HEK293 (cell line): ENCODE measurements around the gene FCHSD1.

Experiments used
- CTCF ChIA-PET: fragments of 350-600 bp; formaldehyde crosslinking; extraction: SDS; loops from one replicate; lab custom pipeline; 2021; ENCODE audit warnings: antibody characterized with exemption; lab: Yijun Ruan, JAX
- POLR2A ChIA-PET: fragments of 300-600 bp; formaldehyde crosslinking; extraction: SDS; loops from one replicate; lab custom pipeline; 2020; ENCODE audit warnings: antibody characterized with exemption, inconsistent platforms; lab: Yijun Ruan, JAX
- H3K27ac ChIP-seq: fragments of 200-500 bp; sonication (Bioruptor generic); 2 replicates; pipeline ENCODE4 v1.5.1; 2014; ENCODE audit warnings: low read depth, low read length, control low read depth, inconsistent platforms; ENCODE audit errors: extremely low read depth
- H3K36me3 ChIP-seq, 2 experiments: fragments of 200-500 bp in 1 of 2; sonication (Bioruptor generic) in 1 of 2; 1 replicate in 1 of 2; 2 replicates in 1 of 2; pipeline ENCODE4 v1.5.1; 2014 to 2017; ENCODE audit warnings: inconsistent platforms in 2 of 2, low read length in 2 of 2; ENCODE audit not compliant: control insufficient read depth in 2 of 2, insufficient read depth in 1 of 2
- H3K4me1 ChIP-seq: fragments of 200-500 bp; sonication (Bioruptor generic); 2 replicates; pipeline ENCODE4 v1.5.1; 2014; ENCODE audit warnings: mild to moderate bottlenecking, low read length, inconsistent platforms; ENCODE audit not compliant: control insufficient read depth, insufficient read depth
- H3K4me3 ChIP-seq: 2 replicates; pipeline ENCODE4 v1.5.1; 2011; ENCODE audit warnings: low read depth, mild to moderate bottlenecking, control low read depth, low read length, moderate library complexity
- H3K9me3 ChIP-seq: fragments of 200-500 bp; sonication (Bioruptor generic); 2 replicates; pipeline ENCODE4 v1.5.1; 2014; ENCODE audit warnings: low read depth, low read length, inconsistent platforms; ENCODE audit not compliant: control insufficient read depth, insufficient read depth
- FEZF1 ChIP-seq: fragments of 450-650 bp; formaldehyde crosslinking; IDR thresholded peaks from 2 replicates; pipeline ENCODE4 v1.5.1; 2016; ENCODE audit warnings: missing biosample characterization, missing genetic modification characterization
- HOXA7 ChIP-seq: sonication (generic); formaldehyde crosslinking; IDR thresholded peaks from 2 replicates; pipeline ENCODE4 v1.8.1; 2022; ENCODE audit warnings: missing genetic modification reagents, borderline replicate concordance
- INSM2 ChIP-seq: fragments of 450-650 bp; formaldehyde crosslinking; IDR thresholded peaks from 2 replicates; pipeline ENCODE4 v1.5.1; 2016; ENCODE audit warnings: missing biosample characterization, missing genetic modification characterization
- MEIS1 ChIP-seq: sonication (generic); formaldehyde crosslinking; IDR thresholded peaks from 2 replicates; pipeline ENCODE4 v1.8.1; 2022; ENCODE audit warnings: missing genetic modification reagents, mild to moderate bottlenecking, borderline replicate concordance
- PBX3 ChIP-seq: sonication (generic); formaldehyde crosslinking; IDR thresholded peaks from 2 replicates; pipeline ENCODE4 v1.8.1; 2022; ENCODE audit warnings: mild to moderate bottlenecking, moderate library complexity, missing genetic modification reagents
- PRDM6 ChIP-seq: fragments of 450-650 bp; formaldehyde crosslinking; IDR thresholded peaks from 2 replicates; pipeline ENCODE4 v1.5.1; 2017; ENCODE audit warnings: missing biosample characterization, missing genetic modification characterization
- YY2 ChIP-seq: fragments of 450-650 bp; formaldehyde crosslinking; IDR thresholded peaks from 2 replicates; pipeline ENCODE4 v1.5.1; 2016; ENCODE audit warnings: missing biosample characterization, missing genetic modification characterization
- ZBTB49 ChIP-seq: fragments of 450-650 bp; formaldehyde crosslinking; IDR thresholded peaks from 2 replicates; pipeline ENCODE4 v1.5.1; 2016; ENCODE audit warnings: missing biosample characterization, missing genetic modification characterization, low read depth
- ZFHX2 ChIP-seq: fragments of 450-650 bp; formaldehyde crosslinking; conservative IDR thresholded peaks from 2 replicates; pipeline ENCODE4 v1.5.1; 2016; ENCODE audit warnings: missing biosample characterization, missing genetic modification characterization
- ZNF16 ChIP-seq: fragments of 450-650 bp; formaldehyde crosslinking; IDR thresholded peaks from 2 replicates; pipeline ENCODE4 v1.5.1; 2016; ENCODE audit warnings: low read depth, missing biosample characterization, missing genetic modification characterization
- ZNF174 ChIP-seq: fragments of 450-650 bp; formaldehyde crosslinking; IDR thresholded peaks from 2 replicates; pipeline ENCODE4 v1.5.0; 2017; ENCODE audit warnings: missing biosample characterization, mild to moderate bottlenecking, missing genetic modification characterization
- ZNF19 ChIP-seq: fragments of 450-650 bp; formaldehyde crosslinking; IDR thresholded peaks from 2 replicates; pipeline ENCODE4; 2016; ENCODE audit warnings: missing biosample characterization, missing genetic modification characterization, low read depth
- ZNF211 ChIP-seq: fragments of 450-650 bp; formaldehyde crosslinking; IDR thresholded peaks from 2 replicates; pipeline ENCODE4 v1.5.1; 2016; ENCODE audit warnings: low read depth, missing biosample characterization, missing genetic modification characterization
- ZNF398 ChIP-seq: fragments of 450-650 bp; formaldehyde crosslinking; IDR thresholded peaks from 2 replicates; pipeline ENCODE4 v1.5.1; 2017; ENCODE audit warnings: missing biosample characterization, missing genetic modification characterization
- ZNF404 ChIP-seq: fragments of 450-650 bp; formaldehyde crosslinking; IDR thresholded peaks from 2 replicates; pipeline ENCODE4 v1.5.1; 2017; ENCODE audit warnings: missing biosample characterization, missing genetic modification characterization
- ZNF513 ChIP-seq: fragments of 450-650 bp; IDR thresholded peaks from 2 replicates; pipeline ENCODE4 v1.5.1; 2018; ENCODE audit warnings: missing biosample characterization, missing genetic modification characterization
- ZNF677 ChIP-seq: fragments of 450-650 bp; IDR thresholded peaks from 2 replicates; pipeline ENCODE4 v1.5.0; 2018; ENCODE audit warnings: missing biosample characterization, mild to moderate bottlenecking, missing genetic modification characterization, moderate library complexity
- ZNF704 ChIP-seq: fragments of 450-650 bp; formaldehyde crosslinking; IDR thresholded peaks from 2 replicates; pipeline ENCODE4 v1.5.1; 2016; ENCODE audit warnings: missing biosample characterization, missing genetic modification characterization
- ZSCAN23 ChIP-seq: fragments of 450-650 bp; formaldehyde crosslinking; IDR thresholded peaks from 2 replicates; pipeline ENCODE4 v1.5.1; 2016; ENCODE audit warnings: missing biosample characterization, missing genetic modification characterization
- ZSCAN30 ChIP-seq: fragments of 450-650 bp; IDR thresholded peaks from 2 replicates; pipeline ENCODE4 v1.5.1; 2018; ENCODE audit warnings: missing biosample characterization, mild to moderate bottlenecking, missing genetic modification characterization, moderate library complexity

Gene FCHSD1

GRCh38 chr5:141623186-141623585 lies 28.0 kb downstream of the FCHSD1 start:
- Histone ChIP-seq H3K4me1 (no peaks in the 10 kb centered on the region), H3K4me3 (no peak overlapping the region), H3K27ac (no peak overlapping the region), H3K9me3 (no peaks in the 10 kb centered on the region), H3K36me3 (peaks cover 43 to 84% of the 10 kb centered on the region in 2 experiments)
- POLR2A ChIA-PET: no interaction called here
- CTCF ChIA-PET: interaction anchor here (0.6 to 2.7 kb wide), 4 partner anchors 13 to 184 kb away, joined by 3 to 9 read pairs (median 4); partner anchors contain the start of genes HDAC3 and RELL2
- TF ChIP-seq ZSCAN30 (tag by site-specific recombination): no peak

- Histone ChIP-seq H3K4me3 (peak within 1 kb of the TSS; percentile 81), H3K36me3 (peaks cover 33 to 49% of the 10 kb centered on the region in 2 experiments), H3K27ac (peak within 1 kb of the TSS; percentile 78), H3K9me3 (no peaks in the 10 kb centered on the region), H3K4me1 (peaks cover 19% of the 10 kb centered on the region; the same call in 1 of the 2 replicates)
- ChIA-PET POLR2A (interaction anchor here (0.6 to 3.0 kb wide), 11 partner anchors 15 to 463 kb away, joined by 3 to 42 read pairs (median 3); partner anchors contain the start of genes DELE1, HDAC3, RELL2 and TAF7), CTCF (interaction anchor here (0.5 to 3.9 kb wide), 27 partner anchors 12 to 634 kb away, joined by 3 to 125 read pairs (median 4); partner anchors contain the start of genes FCHSD1, HDAC3, PCDHGA11 and PCDHGB5)
- TF ChIP-seq ZNF174 (tag by site-specific recombination) (no peak), ZNF513 (tag by site-specific recombination) (no peak), ZNF211 (tag by site-specific recombination) (no peak), ZFHX2 (tag by site-specific recombination) (peak; percentile 99), ZNF704 (tag by site-specific recombination) (no peak), ZNF398 (tag by site-specific recombination) (peak; percentile 28; the same call in 1 of the 2 replicates), ZNF16 (no peak), ZSCAN30 (tag by site-specific recombination) (peak; percentile 91), ZNF677 (tag by site-specific recombination) (no peak), ZBTB49 (no peak), PRDM6 (tag by site-specific recombination) (no peak), MEIS1 (no peak), HOXA7 (CRISPR knock-in tag) (no peak), ZNF404 (no peak), FEZF1 (tag by site-specific recombination) (0 out of 2 replicates have a peak, but pooled peaks have one; percentile 18), INSM2 (tag by site-specific recombination) (peak; percentile 67; the same call in 1 of the 2 replicates), PBX3 (CRISPR knock-in tag) (0 out of 2 replicates have a peak, but pooled peaks have one; percentile 47), ZSCAN23 (tag by site-specific recombination) (no peak; the same call in none of the 2 replicates), YY2 (tag by site-specific recombination) (peak; percentile 89), ZNF19 (no peak)
Observed at GRCh38 chr5:141618804-141619554, 32.2 kb downstream of the FCHSD1 start, which contains the start of gene DIAPH1. Gene DIAPH1 (minus strand): TSS chr5:141619000. CDS start chr5:141618914, 86 bp downstream.
